ENCODE data around the gene BEAN1.

BEAN1 gene

DNA sequence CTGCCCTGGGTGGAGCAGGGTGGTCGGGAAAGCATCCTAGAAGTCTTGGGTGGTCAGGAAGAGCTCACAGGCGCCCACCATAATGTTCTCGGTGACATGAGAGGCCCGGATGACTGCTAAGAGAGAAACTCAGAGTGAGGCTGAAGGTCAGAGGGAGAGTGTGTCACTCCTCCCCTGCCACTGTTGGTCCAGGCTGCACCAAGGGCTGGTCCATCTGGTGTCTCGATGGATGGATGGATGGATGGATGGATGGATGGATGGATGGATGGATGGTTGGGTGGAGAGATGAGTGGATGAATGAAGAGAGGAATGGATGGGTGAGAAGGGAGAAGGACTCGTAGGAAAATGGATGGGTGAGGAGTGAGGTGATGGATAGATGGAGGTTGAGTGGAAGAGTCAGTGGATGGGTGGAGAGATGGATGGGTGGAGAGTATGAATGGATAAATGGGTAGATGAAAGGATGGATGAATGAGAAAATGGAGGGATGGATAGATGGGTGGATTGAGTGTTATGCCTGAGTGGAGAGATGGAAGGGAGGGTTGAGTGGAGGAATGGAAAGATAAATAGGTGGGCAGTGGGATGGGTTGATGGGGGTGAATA, 43.0 kb downstream of the BEAN1 start:
- no peak for DNase-seq (ENCODE audit: low read depth)
- TF ChIP-seq CTCF (conservative IDR thresholded peaks at IDR 0.05; ENCODE audit: low read depth, low read length) = no peak

GRCh38 chr16:66470556-66470955, 43.5 kb downstream of the BEAN1 start:
- no peak for DNase-seq (ENCODE audit: low read depth)
- no peak for TF ChIP-seq CTCF (conservative IDR thresholded peaks at IDR 0.05; ENCODE audit: low read depth, low read length)
- H3K4me3 ChIP-seq (ENCODE audit: low read length) = no peak overlapping the region

More for the DNA sequence above, 43.0 kb downstream of the BEAN1 start:
- H3K4me3 ChIP-seq (ENCODE audit: low read length) = no peak overlapping the region

DNA sequence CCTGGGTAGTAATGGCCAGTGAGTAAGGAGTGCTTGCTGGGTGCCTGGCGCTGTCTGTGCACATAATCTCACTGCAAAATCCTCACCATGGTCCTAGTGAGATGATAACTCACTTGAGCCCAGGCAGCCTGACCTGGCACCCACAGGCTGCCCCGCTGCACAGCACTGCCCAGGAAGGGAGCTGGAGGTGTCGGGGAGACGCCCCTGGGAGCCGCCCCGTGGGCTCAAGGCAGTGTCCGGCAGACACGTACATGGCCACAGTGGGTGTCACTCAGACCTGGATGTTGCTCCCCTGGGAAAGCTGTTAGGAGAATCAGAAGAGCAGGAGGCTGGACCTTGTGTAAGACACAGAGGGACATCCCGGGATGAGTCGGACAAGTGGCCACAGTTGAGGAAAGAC, 44.2 kb downstream of the BEAN1 start:
- DNase-seq (ENCODE audit: low read depth) = no peak
- H3K4me3 ChIP-seq (ENCODE audit: low read length) = no peak overlapping the region
- no peak for TF ChIP-seq CTCF (conservative IDR thresholded peaks at IDR 0.05; ENCODE audit: low read depth, low read length)

- no peak for TF ChIP-seq CTCF (conservative IDR thresholded peaks at IDR 0.05; ENCODE audit: low read depth, low read length)
- no peak overlapping the region for H3K4me3 ChIP-seq (ENCODE audit: low read length)
- no peak for DNase-seq (ENCODE audit: low read depth)
Observed at GRCh38 chr16:66471716-66472393, 44.8 kb downstream of the BEAN1 start.

- no peak for TF ChIP-seq CTCF (conservative IDR thresholded peaks at IDR 0.05; ENCODE audit: low read depth, low read length)
- no peak for DNase-seq (ENCODE audit: low read depth)
- no peak overlapping the region for H3K4me3 ChIP-seq (ENCODE audit: low read length)
Observed at GRCh38 chr16:66473051-66473571, 46.0 kb downstream of the BEAN1 start.

- no peak for DNase-seq (ENCODE audit: low read depth)
- no peak overlapping the region for H3K4me3 ChIP-seq (ENCODE audit: low read length)
- no peak for TF ChIP-seq CTCF (conservative IDR thresholded peaks at IDR 0.05; ENCODE audit: low read depth, low read length)
Observed at GRCh38 chr16:66473654-66474519, 46.8 kb downstream of the BEAN1 start.
